Sigmoid colon (tissue), 7 donors: ENCODE measurements around the gene IGSF21. TPM values are rescaled to one million over a fixed set of nuclear protein-coding genes. Genes with fewer than 3 reads are reported as not detected.

Source experiments
- DNase-seq: peaks from one replicate; pipeline ENCODE4 v3.0.0-alpha.2; 2019
- H3K27ac ChIP-seq, 4 donors: fragments of 200-600 bp; sonication (generic); one replicate each; pipeline ENCODE4 v1.5.1; 2016 to 2019; ENCODE audit warnings: mild to moderate bottlenecking in 1 of 4
- H3K27me3 ChIP-seq, 3 donors: fragments of 200-600 bp; sonication (generic); one replicate each; pipeline ENCODE4 v1.5.1; 2019; ENCODE audit warnings: mild to moderate bottlenecking in 1 of 3
- H3K36me3 ChIP-seq, 4 donors: fragments of 200-600 bp; sonication (generic); one replicate each; pipeline ENCODE4 v1.5.1; 2016 to 2019
- H3K4me1 ChIP-seq, 4 donors: fragments of 200-600 bp; sonication (generic); one replicate each; pipeline ENCODE4 v1.5.1; 2017 to 2019
- H3K4me3 ChIP-seq, 4 donors: fragments of 200-600 bp; sonication (generic); one replicate each; pipeline ENCODE4 v1.5.1; 2017 to 2019; ENCODE audit warnings: mild to moderate bottlenecking in 2 of 4, moderate library complexity in 1 of 4
- H3K9me3 ChIP-seq, 4 donors: fragments of 200-600 bp in 3 of 4; sonication (generic) in 3 of 4; one replicate each; pipeline versions ENCODE4 v1.5.1 to v1.6.1; 2013 to 2019
- EP300 ChIP-seq, 4 donors: sonication (generic); formaldehyde crosslinking; IDR thresholded peaks; one replicate each; pipeline ENCODE4 v1.6.1; 2017; ENCODE audit warnings: antibody characterized with exemption in 4 of 4
- POLR2A ChIP-seq, 2 donors: fragments of 450-650 bp; IDR thresholded peaks; one replicate each; pipeline ENCODE4 v1.6.1; 2016; ENCODE audit warnings: antibody characterized with exemption in 2 of 2, mild to moderate bottlenecking in 2 of 2, moderate library complexity in 2 of 2
- POLR2AphosphoS5 ChIP-seq, 4 donors: sonication (generic); formaldehyde crosslinking; IDR thresholded peaks; one replicate each; pipeline ENCODE4 v1.6.1; 2017; ENCODE audit warnings: antibody characterized with exemption in 4 of 4
- WGBS, 2 donors: extraction: QIAGEN DNeasy Blood & Tissue Kit; methylation state at CpG; one replicate each; pipeline ENCODE4 v1.1.7; 2013; 5-methylcytosine and 5-hydroxymethylcytosine counted together
- intact Hi-C: fragments of 100-400 bp; cut with DNase I; formaldehyde crosslinking; loops from one replicate; pipeline ENCODE4 v1.15.1; 2023
- polyA plus RNA-seq, 3 donors: library from polyadenylated mRNA; stranded (reverse); fragments of 200-250 nt; gene quantifications; one replicate each; pipeline ENCODE4 v1.2.3, GENCODE V29; 2013
- total RNA-seq, 4 donors: library from RNA; depleted of rRNA; stranded (reverse); fragments of >200 nt; gene quantifications; one replicate each; pipeline ENCODE4 v1.1.0, GENCODE V29; 2016
- TF ChIP-seq, protein P1 (sequence below), 4 experiments: fragments of 450-650 bp in 3 of 4; fragments of 200-600 bp in 1 of 4; IDR thresholded peaks; one replicate each; pipeline ENCODE4 v1.5.1; 2016 to 2019; ENCODE audit warnings: antibody characterized with exemption in 4 of 4, mild to moderate bottlenecking in 3 of 4, moderate library complexity in 2 of 4
- donor health status: healthy with polysubstance abuse.
- donor health status: Bipolar disorder and iron deficiency.
- donor health status: healthy.

IGSF21 gene
- total and polyA plus RNA-seq, 7 donors, result 0.55 to 2.6 (median 1.1) TPM; not detected in 2

DNA sequence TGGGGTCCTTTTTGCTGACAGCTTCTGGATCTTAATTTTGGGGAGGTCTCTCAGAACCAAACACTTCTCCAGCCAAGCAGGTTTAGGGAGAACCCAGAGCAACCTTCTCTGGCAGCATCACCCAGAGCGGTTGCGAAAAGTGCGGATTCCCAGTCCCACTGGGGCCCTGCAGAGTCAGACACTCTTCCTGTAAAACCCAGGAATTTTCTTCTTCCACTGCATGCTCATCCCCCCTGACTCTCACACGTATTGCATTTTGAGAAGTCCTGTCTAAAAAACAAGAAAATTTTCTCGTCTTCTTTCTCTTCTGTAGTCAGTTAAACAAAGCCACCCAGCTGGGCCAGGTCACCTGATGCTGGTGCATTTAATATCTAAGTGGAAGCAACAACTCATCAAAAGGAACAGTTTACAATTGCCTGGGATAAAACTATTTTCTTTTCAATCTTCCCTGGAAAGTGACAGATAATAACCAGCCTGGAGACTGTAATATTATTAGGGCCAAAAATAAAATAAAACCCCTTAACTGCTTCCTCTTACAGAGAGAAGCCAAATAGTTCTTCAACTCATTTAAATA lies 156.0 kb downstream of the IGSF21 start:
- H3K4me3 ChIP-seq, result no peak overlapping the region
- H3K27me3 ChIP-seq, result peaks cover 0 to 17% (median 4%) of the 10 kb centered on the region in 3 donors
- no peak for DNase-seq
- H3K9me3 ChIP-seq, result no peaks in the 10 kb centered on the region
- H3K27ac ChIP-seq, result no peak overlapping the region
- H3K4me1 ChIP-seq, result no peaks in the 10 kb centered on the region
- no peaks in the 10 kb centered on the region for H3K36me3 ChIP-seq
- WGBS, 2 donors, result 66 to 71% methylated on average over 5 of the region's 5 CpGs
- TF ChIP-seq POLR2AphosphoS5 (IDR thresholded peaks at IDR 0.05), result no peak
- no peak for TF ChIP-seq EP300 (IDR thresholded peaks at IDR 0.05)
- TF ChIP-seq, protein P1, sequence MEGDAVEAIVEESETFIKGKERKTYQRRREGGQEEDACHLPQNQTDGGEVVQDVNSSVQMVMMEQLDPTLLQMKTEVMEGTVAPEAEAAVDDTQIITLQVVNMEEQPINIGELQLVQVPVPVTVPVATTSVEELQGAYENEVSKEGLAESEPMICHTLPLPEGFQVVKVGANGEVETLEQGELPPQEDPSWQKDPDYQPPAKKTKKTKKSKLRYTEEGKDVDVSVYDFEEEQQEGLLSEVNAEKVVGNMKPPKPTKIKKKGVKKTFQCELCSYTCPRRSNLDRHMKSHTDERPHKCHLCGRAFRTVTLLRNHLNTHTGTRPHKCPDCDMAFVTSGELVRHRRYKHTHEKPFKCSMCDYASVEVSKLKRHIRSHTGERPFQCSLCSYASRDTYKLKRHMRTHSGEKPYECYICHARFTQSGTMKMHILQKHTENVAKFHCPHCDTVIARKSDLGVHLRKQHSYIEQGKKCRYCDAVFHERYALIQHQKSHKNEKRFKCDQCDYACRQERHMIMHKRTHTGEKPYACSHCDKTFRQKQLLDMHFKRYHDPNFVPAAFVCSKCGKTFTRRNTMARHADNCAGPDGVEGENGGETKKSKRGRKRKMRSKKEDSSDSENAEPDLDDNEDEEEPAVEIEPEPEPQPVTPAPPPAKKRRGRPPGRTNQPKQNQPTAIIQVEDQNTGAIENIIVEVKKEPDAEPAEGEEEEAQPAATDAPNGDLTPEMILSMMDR (IDR thresholded peaks at IDR 0.05), result no peak
- no peak for TF ChIP-seq POLR2A (IDR thresholded peaks at IDR 0.05)
- intact Hi-C loops, result no loop called here

DNA sequence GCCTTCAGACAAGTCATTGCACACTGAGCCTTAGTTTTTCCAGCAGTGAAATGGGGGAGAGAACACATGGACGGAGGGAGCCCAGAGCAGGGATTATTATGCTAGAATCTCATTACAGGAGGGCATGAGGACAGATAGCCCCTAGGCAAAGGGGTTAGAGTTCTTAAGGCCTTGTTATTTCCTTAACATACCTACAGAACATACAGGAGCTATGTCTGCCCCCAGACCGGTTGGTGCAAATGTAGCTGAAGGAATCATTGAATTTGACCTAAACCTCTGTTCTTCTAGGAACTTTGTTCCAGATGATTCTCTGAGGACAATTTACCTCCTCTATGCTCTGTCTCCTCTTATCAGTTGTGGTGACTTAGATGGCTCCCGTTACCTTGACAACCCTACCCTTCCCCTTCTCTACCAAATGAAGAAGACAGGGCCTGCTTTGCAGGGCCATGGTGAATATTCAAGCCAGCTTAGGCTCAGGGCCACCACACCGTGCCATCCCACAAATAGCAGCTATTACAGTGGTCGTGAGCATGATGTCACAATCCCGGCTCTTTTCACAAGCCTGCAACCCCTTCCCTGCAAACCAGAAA lies 156.9 kb downstream of the IGSF21 start:
- 70 to 72% methylated on average over 6 of the region's 6 CpGs for WGBS, 2 donors
- no peak for DNase-seq
- H3K27me3 ChIP-seq, result peaks cover 0 to 14% (median 4%) of the 10 kb centered on the region in 3 donors
- H3K4me3 ChIP-seq, result no peak overlapping the region
- TF ChIP-seq, protein P1 (IDR thresholded peaks at IDR 0.05), result no peak
- TF ChIP-seq POLR2AphosphoS5 (IDR thresholded peaks at IDR 0.05) (no peak), POLR2A (IDR thresholded peaks at IDR 0.05) (no peak), EP300 (IDR thresholded peaks at IDR 0.05) (no peak)
- no peaks in the 10 kb centered on the region for H3K36me3 ChIP-seq
- no peaks in the 10 kb centered on the region for H3K9me3 ChIP-seq
- H3K4me1 ChIP-seq, result no peaks in the 10 kb centered on the region
- H3K27ac ChIP-seq, result no peak overlapping the region
- intact Hi-C loops, result no loop called here

DNA sequence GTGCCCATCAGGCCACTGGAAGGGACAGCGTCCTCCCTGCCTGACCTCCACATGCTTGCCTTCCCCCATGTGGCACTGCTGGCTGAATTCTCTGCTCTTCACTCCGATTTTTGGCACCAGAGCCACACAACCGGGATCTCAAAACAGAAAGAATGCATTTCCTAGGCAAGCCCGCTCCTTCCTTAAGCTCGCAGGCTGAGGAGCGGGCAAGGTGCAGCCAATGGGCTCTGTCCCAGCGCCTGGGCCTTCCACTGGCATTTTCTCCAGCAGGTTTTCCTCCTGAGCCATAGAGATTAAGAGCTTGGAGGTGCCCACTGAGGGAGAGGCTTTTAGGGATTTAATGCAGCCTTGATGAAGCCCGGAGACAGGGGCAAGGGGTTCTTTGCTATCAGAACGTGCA lies 158.0 kb downstream of the IGSF21 start:
- Histone ChIP-seq H3K9me3 (no peaks in the 10 kb centered on the region), H3K4me3 (no peak overlapping the region), H3K27ac (no peak overlapping the region), H3K4me1 (no peaks in the 10 kb centered on the region), H3K36me3 (no peaks in the 10 kb centered on the region), H3K27me3 (peaks cover 0 to 14% (median 4%) of the 10 kb centered on the region in 3 donors)
- TF ChIP-seq, protein P1 (IDR thresholded peaks at IDR 0.05), result no peak
- no peak for TF ChIP-seq EP300 (IDR thresholded peaks at IDR 0.05)
- no peak for TF ChIP-seq POLR2AphosphoS5 (IDR thresholded peaks at IDR 0.05)
- TF ChIP-seq POLR2A (IDR thresholded peaks at IDR 0.05), result no peak
- no peak for DNase-seq
- WGBS, 2 donors, result 68 to 76% methylated on average over 9 of the region's 9 CpGs
- intact Hi-C loops, result no loop called here

DNA sequence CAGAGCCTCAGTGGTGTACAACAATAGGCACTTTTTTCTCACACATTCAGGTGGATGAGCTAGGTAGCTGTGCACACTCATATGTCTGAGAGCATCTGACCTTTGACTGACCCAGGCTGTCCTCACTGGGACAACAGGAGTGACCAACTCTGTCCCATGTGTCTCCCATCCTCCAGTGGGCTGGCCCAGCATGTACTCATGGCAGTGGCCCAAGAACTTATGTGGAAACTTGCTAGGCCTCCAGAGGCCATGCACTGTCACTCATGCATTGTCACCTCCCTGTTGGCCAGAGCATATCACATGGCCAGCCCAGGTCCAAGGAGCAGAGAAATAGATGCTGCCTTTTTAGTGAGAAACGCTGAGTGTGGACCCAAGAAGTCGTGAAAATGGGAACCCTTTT lies 158.8 kb downstream of the IGSF21 start:
- TF ChIP-seq POLR2AphosphoS5 (IDR thresholded peaks at IDR 0.05), result no peak
- TF ChIP-seq EP300 (IDR thresholded peaks at IDR 0.05), result no peak
- TF ChIP-seq, protein P1 (IDR thresholded peaks at IDR 0.05), result no peak
- no peak for TF ChIP-seq POLR2A (IDR thresholded peaks at IDR 0.05)
- Histone ChIP-seq H3K9me3 (no peaks in the 10 kb centered on the region), H3K36me3 (no peaks in the 10 kb centered on the region), H3K27me3 (peaks cover 0 to 7% (median 0%) of the 10 kb centered on the region in 3 donors), H3K4me3 (no peak overlapping the region), H3K27ac (no peak overlapping the region), H3K4me1 (no peaks in the 10 kb centered on the region)
- no peak for DNase-seq
- intact Hi-C loops, result no loop called here
- WGBS, 2 donors, result 81 to 85% methylated on average over 2 of the region's 2 CpGs
